Keratinocyte (primary cell): ENCODE measurements around the gene ESYT3.

Experiments
- CTCF ChIP-seq, 3 experiments: IDR thresholded peaks in 1 of 3; conservative IDR thresholded peaks in 1 of 3; optimal IDR thresholded peaks in 1 of 3; 2 replicates in 2 of 3; 3 replicates in 1 of 3; pipeline versions ENCODE3 to v1.5.1; 2011; ENCODE audit warnings: low read length in 3 of 3, mild to moderate bottlenecking in 3 of 3, moderate library complexity in 2 of 3, control low read depth in 1 of 3, inconsistent platforms in 1 of 3; ENCODE audit not compliant: insufficient read depth in 2 of 3; ENCODE audit errors: extremely low read depth in 1 of 3
- EZH2 ChIP-seq: IDR thresholded peaks from one replicate; pipeline ENCODE4 v1.6.1; 2012; ENCODE audit warnings: inconsistent platforms, mild to moderate bottlenecking, low read length, moderate library complexity

GRCh38 chr3:138497021-138497420 lies 62.6 kb downstream of the ESYT3 start:
- TF ChIP-seq CTCF (optimal IDR thresholded peaks at IDR 0.05 in 1 of 3, IDR thresholded peaks at IDR 0.05 in 1 of 3, conservative IDR thresholded peaks at IDR 0.05 in 1 of 3; ENCODE audit: extremely low read depth in 1 of 3, insufficient read depth in 2 of 3, low read length in 3 of 3) (no peak), EZH2 (no peak)
